GM18498 (cell line): ENCODE data around the gene ABLIM2.
"Not testable (repeated sequence)": the region's sequence is repeated elsewhere in the genome, so short reads cannot be mapped to it uniquely, and the experiment has no call there.

Experiments used
- ATAC-seq: cut with Tn5 transposase; IDR thresholded peaks from one replicate; pipeline ENCODE4 v1.9.1; 2021; ENCODE audit warnings: mild to moderate bottlenecking, moderate library complexity; ENCODE audit not compliant: unreplicated experiment

Gene ABLIM2

GRCh38 chr4:7922466-7922865 lies 236.1 kb downstream of the ABLIM2 start:
- no peak for ATAC-seq

DNA sequence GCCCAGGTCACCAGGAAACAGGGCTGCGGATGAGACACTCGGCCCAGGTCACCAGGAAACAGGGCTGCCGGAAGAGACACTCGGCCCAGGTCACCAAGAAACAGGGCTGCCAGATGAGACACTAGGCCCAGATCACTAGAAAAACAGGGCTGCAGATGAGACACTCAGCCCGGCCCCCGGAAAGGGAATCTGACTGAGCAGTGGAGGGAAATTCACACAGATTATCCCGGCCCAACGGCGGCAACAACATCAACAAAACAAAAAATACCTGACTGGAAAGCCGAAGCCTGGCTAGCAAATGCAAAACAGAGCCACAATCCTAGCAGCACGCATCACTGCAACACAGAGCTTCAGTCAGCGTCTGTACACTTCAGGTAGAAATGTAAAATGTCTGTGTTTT lies 239.6 kb downstream of the ABLIM2 start:
- ATAC-seq, result no peak

DNA sequence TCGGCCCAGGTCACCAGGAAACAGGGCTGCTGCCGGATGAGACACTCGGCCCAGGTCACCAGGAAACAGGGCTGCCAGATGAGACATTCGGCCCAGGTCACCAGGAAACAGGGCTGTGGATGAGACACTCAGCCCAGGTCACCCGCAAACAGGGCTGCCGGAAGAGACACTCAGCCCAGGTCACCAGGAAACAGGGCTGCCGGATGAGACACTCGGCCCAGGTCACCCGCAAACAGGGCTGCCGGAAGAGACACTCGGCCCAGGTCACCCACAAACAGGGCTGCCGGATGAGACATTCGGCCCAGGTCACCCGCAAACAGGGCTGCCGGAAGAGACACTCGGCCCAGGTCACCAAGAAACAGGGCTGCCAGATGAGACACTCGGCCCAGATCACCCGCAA lies 240.4 kb downstream of the ABLIM2 start:
- ATAC-seq, result not testable (repeated sequence)

DNA sequence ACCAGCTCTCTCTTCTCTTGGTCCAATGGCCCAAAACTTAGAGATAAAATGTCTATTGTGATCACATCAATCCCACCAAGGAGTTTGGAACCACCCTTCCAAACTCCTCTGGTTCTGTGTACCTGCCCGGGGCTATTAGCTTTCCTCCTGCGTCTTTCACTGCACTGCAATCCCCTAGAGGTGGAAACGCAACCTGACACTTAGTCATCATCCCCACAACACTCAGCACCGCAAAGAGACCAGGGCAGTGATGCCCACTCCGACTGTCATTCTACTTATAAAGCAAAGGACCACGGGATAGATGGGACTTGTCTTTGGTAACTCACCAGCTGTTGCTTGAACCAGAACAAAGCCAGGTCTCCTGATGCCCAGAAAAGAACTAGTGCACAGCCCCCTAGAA lies 240.9 kb downstream of the ABLIM2 start:
- no peak for ATAC-seq

DNA sequence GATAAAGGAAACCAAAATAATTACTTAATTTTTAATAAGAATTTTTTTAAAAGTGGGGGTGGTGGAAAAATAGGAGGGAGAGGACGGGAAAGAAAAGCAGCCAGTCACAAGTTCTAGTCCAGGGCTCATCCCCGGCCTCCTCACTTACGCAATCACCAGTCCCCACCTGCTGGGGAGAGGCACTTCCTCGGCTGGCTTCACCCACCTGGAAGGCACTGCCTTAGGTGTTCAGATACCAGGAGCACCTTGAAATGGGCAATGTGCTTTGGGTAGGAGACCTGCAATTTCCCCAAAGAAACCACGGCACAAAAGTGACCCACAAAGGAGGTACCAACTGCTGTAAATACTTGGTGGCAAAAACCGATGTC lies 242.8 kb downstream of the ABLIM2 start:
- no peak for ATAC-seq
